T-helper 1 cell treated with Interleukin-12 subunit alpha and Interleukin-12 subunit beta and Interleukin-4 antibody, amounts not matched to agents 30 ng/mL and 1 ng/mL, for 36 hours (primary cell): ENCODE results near the gene EVL. TPM values are rescaled to one million over a fixed set of nuclear protein-coding genes. Genes with fewer than 3 reads are reported as not detected.

ENCODE experiments used
- intact Hi-C: fragments of 100-400 bp; cut with micrococcal nuclease; formaldehyde crosslinking; loops from one replicate; pipeline ENCODE4 v1.15.1; 2024
- total RNA-seq: library from RNA; stranded (reverse); gene quantifications from 2 replicates; pipeline ENCODE4 v1.2.3, GENCODE V29; 2022

Gene EVL
- total RNA-seq, 1 donor from 2014 or later = 1,194 TPM

DNA sequence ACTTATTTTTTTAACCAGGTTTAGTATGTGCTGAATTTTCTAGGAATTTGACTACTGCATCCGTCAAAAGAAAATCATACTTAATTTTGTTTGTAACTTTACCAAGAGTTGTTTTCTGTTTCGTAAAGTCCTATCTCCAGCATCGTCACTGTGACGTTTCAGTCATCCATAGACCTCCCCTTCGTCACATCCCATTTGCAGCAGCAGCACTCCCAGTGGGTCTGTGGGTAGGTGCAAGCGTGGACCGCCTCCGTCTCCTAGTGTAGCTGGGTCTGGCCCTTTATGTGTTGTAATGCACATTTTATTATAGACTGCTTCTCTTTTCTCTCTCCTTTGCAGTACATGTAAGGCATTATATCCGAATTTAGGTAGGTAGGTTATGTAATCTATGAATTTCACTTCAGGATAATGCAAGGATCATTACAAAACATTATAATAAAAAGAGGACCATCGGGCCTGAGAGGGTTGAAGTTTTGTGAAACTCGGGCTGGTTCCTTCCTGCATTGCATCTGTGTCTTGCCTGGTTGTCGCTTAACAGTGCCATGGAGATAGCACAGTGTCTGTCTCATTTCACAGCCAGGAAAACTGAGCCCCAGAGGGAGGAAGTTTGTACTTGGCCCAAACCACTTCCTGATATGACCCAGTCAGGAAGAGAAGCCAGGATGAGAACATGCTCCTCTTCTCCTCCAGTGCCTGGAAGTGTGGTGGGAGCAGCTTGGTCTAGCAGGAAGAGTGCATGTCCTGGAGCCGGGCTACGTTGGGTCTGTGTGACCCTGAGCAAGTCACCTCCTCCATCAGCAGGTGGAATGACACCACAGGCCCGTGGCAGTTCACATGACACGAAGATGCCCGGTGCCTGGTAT, 41.3 kb downstream of the EVL start:
- intact Hi-C loops = loop anchor here (1.0 to 2.0 kb wide), 2 partner anchors 24 to 134 kb away; no protein-coding TSS in a partner anchor

- intact Hi-C loops = loop anchor here (2.0 kb wide), 1 partner anchor 134 kb away; no protein-coding TSS in a partner anchor
Observed at GRCh38 chr14:100107236-100107635, 42.0 kb downstream of the EVL start.

- intact Hi-C loops = loop anchor here (1.0 kb wide), 4 partner anchors 36 to 126 kb away; no protein-coding TSS in a partner anchor
Observed at GRCh38 chr14:100108042-100108825, 43.0 kb downstream of the EVL start.

GRCh38 chr14:100108840-100109593, 43.8 kb downstream of the EVL start:
- intact Hi-C loops = loop anchor here (1.0 kb wide), 4 partner anchors 37 to 127 kb away; no protein-coding TSS in a partner anchor

GRCh38 chr14:100109594-100109955, 44.4 kb downstream of the EVL start:
- intact Hi-C loops = no loop called here

DNA sequence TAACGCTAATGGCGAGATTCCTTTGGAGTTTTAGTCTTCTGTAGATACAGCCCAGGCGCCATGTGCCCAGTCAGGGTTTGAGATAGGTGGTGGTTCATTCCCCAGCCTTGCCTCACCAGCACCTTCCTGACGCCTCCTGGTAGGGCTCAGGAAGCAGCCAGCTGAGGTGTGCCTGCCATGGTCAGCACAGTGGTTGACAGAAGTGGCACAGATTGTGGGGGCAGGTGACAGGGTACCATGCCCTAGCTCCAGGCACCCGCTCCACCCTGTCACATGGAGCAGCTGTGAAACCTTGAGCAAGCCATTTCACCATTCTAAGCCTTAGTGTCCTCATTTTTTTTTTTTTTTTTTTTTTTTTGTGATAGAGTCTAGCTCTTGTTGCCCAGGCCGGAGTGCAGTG, 45.6 kb downstream of the EVL start:
- intact Hi-C loops = no loop called here

DNA sequence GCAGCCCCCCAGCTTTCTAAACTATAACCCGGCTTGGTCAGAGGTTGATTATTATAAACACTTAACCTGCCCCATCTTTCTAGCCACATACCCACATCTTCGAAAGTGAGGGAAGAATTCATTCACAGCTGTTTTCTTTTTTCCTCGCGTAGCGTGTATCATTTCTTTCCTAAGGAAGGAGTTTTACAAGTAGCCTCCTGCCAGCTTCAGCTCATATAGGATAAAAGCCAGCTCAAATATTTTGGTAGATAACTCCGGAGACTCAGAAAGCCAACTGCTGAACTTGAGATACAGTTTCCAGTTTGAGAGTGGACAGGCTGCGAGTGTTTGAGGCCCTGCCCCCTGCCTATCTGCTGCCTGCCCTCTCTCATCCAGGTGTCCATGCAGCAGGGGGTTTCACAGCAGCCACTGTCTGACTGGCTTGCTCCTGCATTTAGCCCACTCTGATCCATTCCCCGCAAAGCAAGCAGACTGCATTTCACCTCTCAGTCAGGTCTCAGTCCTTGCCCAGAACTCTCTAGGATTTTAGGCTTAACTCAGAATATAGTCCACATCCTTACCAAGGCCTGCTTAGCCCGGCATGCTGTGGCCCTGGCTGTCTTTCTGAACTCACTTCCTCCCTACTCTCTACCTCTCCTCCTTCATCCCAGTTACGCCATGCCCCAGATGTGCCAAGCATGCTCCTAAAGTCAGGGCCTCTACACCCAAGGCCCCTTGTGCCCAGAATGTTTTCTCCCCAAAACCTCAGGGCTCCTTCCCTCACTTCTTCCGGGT, 46.9 kb downstream of the EVL start:
- intact Hi-C loops = no loop called here

- intact Hi-C loops = no loop called here
Observed at GRCh38 chr14:100114109-100114765, 49.0 kb downstream of the EVL start.

GRCh38 chr14:100115236-100115635, 50.0 kb downstream of the EVL start:
- intact Hi-C loops = no loop called here

DNA sequence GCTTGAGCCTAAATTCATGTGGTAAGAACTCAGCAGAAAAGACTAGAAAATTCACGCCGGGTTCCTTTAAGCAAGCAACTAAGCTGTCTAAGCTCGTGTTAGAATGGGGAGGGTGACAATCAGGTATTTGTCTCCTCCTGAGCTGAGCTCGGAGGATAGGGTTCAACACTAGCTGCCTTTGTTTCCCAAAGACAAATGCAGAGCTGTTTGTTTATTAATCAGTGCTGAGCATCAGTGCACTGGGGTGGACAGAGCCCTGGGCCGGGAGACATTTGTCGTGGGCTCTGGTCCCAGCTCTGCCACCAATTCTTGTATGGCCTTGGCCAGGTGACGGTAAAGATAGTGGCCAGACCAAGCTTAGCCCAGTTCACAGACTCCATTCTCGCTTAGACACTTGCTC, 50.5 kb downstream of the EVL start:
- intact Hi-C loops = no loop called here

DNA sequence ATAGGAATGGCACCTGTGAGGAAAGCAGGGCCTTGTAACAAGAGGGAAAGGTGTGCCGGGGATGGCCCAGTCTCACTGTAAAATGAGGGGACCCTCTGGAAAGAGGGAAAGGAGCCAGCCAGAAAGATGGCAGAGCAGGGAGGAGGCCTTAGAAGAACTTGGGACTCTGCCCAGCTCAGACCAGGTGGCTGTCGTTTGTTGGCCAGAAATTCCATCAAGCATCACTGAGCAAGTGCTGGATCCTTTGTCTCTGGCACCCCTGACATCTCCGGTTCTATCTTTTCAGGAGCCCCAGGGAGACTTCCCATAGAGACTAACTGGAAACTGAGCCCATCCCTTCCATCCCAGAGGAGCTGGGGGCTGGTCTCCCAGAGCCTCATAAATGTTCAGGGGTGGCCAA, 50.9 kb downstream of the EVL start:
- intact Hi-C loops = no loop called here

GRCh38 chr14:100117026-100117425, 51.8 kb downstream of the EVL start:
- intact Hi-C loops = no loop called here

DNA sequence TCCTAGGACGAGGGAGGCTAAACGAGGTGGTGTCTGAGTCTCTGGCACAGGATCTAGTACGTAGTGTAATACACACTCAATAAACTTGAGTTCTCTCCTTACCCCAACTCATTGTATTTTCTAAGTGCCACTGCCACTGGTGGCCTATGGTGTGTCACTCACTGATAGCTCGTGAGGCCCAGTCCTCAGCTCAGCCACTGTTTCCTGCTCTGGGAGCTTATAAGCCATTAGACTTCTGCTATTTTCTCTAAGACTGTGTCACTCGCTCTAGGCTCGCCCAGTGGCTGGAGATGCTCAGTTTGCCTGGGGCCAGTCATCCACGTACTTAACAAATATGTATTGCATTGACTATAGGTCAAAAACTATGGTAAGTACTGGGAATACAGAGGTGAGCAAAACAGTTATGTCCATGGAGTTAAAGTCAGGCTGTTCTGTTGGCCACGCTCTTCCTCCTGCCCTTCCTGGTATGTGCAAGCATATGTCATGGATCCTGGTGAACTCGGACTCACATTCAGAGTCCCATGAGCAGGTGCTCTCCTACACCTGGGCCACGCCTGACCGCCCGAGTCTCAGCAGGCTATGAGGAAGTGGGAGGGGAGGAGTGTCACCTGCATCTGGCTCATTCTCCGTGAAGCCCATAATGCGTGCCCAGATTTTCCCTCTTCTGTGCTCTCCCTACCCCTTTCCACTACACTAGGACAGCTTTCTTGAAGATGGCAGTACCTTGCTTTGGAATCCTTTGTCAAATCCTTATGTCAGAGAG, 52.6 kb downstream of the EVL start:
- intact Hi-C loops = no loop called here

DNA sequence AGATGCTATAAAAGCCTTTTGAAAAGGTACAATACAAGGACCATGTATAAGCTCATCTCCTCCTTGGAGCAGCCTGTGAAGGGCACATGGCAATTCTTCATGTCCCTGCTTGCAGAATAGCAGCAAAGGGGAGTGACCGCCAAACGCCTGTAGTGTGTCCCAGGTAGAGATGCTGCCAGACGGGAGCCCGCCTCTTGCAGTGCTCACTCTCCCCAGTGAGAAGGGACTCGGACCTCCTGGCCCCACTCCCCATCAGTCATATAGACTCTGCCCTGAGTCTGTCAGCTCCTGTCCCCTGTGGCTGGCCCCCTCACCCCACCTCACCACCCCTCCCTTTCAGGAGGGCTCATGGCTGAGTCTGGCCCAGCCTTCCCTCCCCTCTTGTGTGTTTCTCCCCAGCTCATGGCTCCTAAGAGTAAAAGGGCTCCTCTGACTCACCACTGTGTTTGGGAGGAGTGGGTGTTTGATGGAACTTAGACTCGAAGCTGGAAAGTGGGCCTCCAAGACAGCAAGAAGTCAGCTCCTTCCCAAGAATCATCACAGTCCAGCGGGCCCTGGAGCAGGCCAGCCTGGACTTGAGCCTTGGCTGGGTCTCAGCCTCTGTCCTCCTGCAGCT, 53.3 kb downstream of the EVL start:
- intact Hi-C loops = no loop called here

DNA sequence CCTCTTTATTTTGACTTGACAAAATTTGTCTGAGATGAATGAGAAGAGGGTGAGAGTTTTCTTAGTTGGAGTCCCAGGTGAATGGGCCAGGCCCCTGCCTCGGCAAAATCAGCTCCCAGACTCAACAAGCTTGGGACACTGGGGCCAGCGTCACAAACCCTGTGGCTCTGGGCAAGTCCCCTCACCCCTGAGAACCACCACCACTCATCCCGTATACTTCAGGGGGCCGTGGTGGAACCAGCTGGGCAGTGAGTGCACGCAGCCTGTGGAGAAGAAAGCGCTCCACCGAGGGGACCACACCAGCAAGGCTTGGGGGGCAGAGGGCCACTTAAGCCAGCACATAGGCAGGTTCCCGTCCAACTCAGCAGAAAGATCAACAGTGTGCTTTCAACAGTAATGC, 54.0 kb downstream of the EVL start:
- intact Hi-C loops = no loop called here

DNA sequence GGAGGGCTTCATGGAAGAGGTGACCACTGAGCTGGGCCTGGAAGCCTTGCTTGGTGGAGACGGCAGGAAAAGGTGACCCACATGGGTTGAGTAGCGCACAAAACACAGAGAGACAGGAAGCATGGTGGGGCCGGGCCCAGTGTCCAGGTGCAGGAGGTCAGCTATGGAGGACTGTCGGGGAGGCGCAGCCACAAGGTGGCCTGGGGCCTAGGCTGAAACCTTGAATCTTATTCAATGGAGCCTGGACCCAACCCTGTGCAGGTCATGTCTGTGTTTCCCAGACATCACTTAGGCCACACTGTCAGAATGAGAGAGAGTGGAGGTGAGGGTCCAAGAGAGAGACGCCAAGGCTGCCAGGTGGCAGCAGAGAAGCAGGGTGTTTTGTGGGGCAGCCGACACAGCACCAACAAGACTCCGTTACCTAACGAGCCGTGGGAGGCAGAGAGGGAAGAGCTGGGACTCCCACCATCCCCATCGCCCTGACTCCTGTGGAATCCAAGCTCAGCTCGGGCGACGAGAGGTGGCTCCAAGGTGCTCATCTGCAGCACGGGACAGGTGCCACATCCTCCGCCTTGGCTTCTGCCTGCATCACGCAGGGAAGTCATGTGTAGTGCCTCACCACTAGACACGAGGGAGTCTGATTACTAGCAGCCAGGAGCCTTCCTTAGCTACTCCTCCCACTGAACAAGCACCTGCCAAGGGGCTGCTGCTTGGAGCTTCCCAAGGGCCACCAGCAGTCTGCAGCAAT, 55.5 kb downstream of the EVL start:
- intact Hi-C loops = no loop called here

DNA sequence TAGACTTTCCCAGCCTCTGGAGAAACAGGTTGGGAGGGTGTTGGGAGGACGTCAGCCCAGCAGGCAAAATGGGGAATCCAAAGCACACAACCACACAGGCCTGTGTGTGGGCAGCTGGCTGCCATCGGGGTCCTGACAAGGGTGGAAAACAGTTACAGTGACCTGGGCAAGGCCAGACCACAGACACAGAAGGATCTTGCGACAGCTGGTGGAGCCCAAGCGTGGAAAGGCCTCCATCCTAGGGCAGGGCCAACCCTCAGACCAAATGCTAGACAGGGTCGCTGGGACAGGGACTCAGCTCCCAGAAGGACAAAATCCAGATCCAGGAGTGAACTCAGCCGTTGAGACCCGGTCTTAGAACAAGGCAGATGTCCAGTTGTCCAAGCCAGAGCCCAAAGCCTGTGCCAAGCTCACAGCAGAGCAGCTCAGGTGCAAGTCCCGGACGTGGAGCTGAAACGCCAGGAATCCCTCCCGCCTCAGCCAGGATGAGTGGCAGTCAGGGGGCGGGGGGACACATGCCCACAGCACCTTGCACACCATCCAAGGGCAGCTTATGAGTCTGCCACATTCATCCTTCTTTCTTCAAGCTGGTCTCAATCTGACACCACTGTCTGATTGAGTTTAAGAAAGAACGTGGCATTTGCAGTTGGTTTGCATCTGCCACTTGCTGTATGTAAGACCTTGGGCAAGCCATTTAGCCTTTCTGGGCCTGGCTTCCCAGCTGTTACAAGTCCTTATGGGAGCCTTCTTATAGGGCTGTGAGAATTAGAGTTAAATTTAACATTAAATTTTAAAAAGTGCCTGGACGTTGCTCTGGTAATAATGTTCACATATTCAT, 56.6 kb downstream of the EVL start:
- intact Hi-C loops = no loop called here
